CD4-positive, alpha-beta T cell (primary cell): ENCODE data around the gene MYO1E. TPM values are rescaled to one million over a fixed set of nuclear protein-coding genes. Genes with fewer than 3 reads are reported as not detected.

ENCODE experiments used
- ATAC-seq: fragments of 200-7000 bp; cut with Tn5 transposase; one replicate; pipeline ENCODE4 v1.10.0; 2022; ENCODE audit warnings: mild to moderate bottlenecking; ENCODE audit not compliant: poor library complexity
- CTCF ChIA-PET: fragments of 350-600 bp; sonication (Branson Sonifier 250); formaldehyde crosslinking; loops from one replicate; lab custom pipeline; 2021; ENCODE audit warnings: antibody characterized with exemption, inconsistent platforms; lab: Charles Lee
- POLR2A ChIA-PET: fragments of 350-600 bp; sonication (Branson Sonifier 250); formaldehyde crosslinking; loops from one replicate; lab custom pipeline; 2021; ENCODE audit warnings: antibody characterized with exemption, inconsistent platforms; lab: Charles Lee
- DNase-seq, 14 experiments: peaks; one replicate each; pipeline ENCODE4 v3.0.0-alpha.2; 2013 to 2020; ENCODE audit warnings: mixed read lengths in 2 of 14
- H3K27ac ChIP-seq, 2 donors: one replicate each; pipeline versions ENCODE4 v1.5.1 to v1.7.0; 2013; ENCODE audit warnings: low read length in 2 of 2, low read depth in 1 of 2, mild to moderate bottlenecking in 1 of 2
- H3K27me3 ChIP-seq, 2 experiments: 1 replicate in 1 of 2; 2 replicates in 1 of 2; pipeline versions ENCODE4 v1.6.1 to v1.7.0; 2013; ENCODE audit warnings: low read length in 2 of 2, control low read depth in 1 of 2, mild to moderate bottlenecking in 1 of 2, moderate library complexity in 1 of 2; ENCODE audit not compliant: insufficient read depth in 2 of 2, control insufficient read depth in 1 of 2
- H3K36me3 ChIP-seq: one replicate; pipeline ENCODE4 v1.6.1; 2013; ENCODE audit warnings: low read length, control low read depth; ENCODE audit not compliant: insufficient read depth
- H3K4me1 ChIP-seq: one replicate; pipeline ENCODE4 v1.6.1; 2013; ENCODE audit warnings: low read length, control low read depth; ENCODE audit not compliant: insufficient read depth
- H3K4me3 ChIP-seq: one replicate; pipeline ENCODE4 v1.5.1; 2013; ENCODE audit warnings: mild to moderate bottlenecking, low read length, moderate library complexity
- H3K9me3 ChIP-seq, 2 experiments: 1 replicate in 1 of 2; 2 replicates in 1 of 2; pipeline versions ENCODE4 v1.6.1 to v1.7.0; 2013; ENCODE audit warnings: low read length in 2 of 2, mild to moderate bottlenecking in 2 of 2, control low read depth in 1 of 2, moderate library complexity in 1 of 2; ENCODE audit not compliant: control insufficient read depth in 1 of 2, insufficient read depth in 1 of 2
- H3K27ac Mint-ChIP-seq: one replicate; pipeline ENCODE4 v1.8.0; 2020; ENCODE audit warnings: mixed read lengths
- H3K27me3 Mint-ChIP-seq: one replicate; pipeline ENCODE4 v1.8.0; 2021; ENCODE audit warnings: mixed read lengths
- H3K36me3 Mint-ChIP-seq: one replicate; pipeline ENCODE4 v1.8.0; 2021; ENCODE audit warnings: low read depth, mixed read lengths
- H3K4me1 Mint-ChIP-seq: one replicate; pipeline ENCODE4 v1.8.0; 2021; ENCODE audit warnings: low read depth, mixed read lengths
- H3K4me3 Mint-ChIP-seq: one replicate; pipeline ENCODE4 v1.8.0; 2020; ENCODE audit warnings: mild to moderate bottlenecking, mixed read lengths
- H3K9me3 Mint-ChIP-seq: one replicate; pipeline ENCODE4 v1.8.0; 2020; ENCODE audit warnings: mixed read lengths
- CTCF ChIP-seq: fragments of 200-600 bp; IDR thresholded peaks from one replicate; pipeline ENCODE4 v1.8.0; 2022; ENCODE audit warnings: antibody characterized with exemption, mild to moderate bottlenecking
- intact Hi-C, 2 experiments: fragments of 100-400 bp; cut with DNase I in 1 of 2; cut with micrococcal nuclease in 1 of 2; formaldehyde crosslinking; loops; one replicate each; pipeline versions ENCODE4 v1.15.1 to v1.9.0; 2023 to 2025; cut with DNase I, micrococcal nuclease
- total RNA-seq, 174 experiments: library from RNA in 2 of 174; stranded (reverse) in 2 of 174; gene quantifications; one replicate each; pipeline ENCODE4 v1.2.3 and lab custom pipeline; 2021 to 2026

MYO1E gene
- total RNA-seq, 2 experiments from 2014 or later = 0.59 to 0.63 TPM

- H3K9me3 Mint-ChIP-seq = no peaks in the 10 kb centered on the region
- no peak overlapping the region for H3K4me3 ChIP-seq
- ChIA-PET CTCF (no interaction called here), POLR2A (no interaction called here)
- H3K9me3 ChIP-seq = no peaks in the 10 kb centered on the region
- ATAC-seq = no peak
- intact Hi-C loops = no loop called here
- H3K27me3 ChIP-seq = no peaks in the 10 kb centered on the region
- TF ChIP-seq CTCF = no peak
- no peak overlapping the region for H3K27ac Mint-ChIP-seq
- peaks cover 20% of the 10 kb centered on the region for H3K27me3 Mint-ChIP-seq
- H3K27ac ChIP-seq = no peak overlapping the region
- no peaks in the 10 kb centered on the region for H3K4me1 ChIP-seq
- no peaks in the 10 kb centered on the region for H3K36me3 Mint-ChIP-seq
- no peak overlapping the region for H3K4me3 Mint-ChIP-seq
- H3K4me1 Mint-ChIP-seq = no peaks in the 10 kb centered on the region
- no peaks in the 10 kb centered on the region for H3K36me3 ChIP-seq
- DNase-seq = no peak
Measured at GRCh38 chr15:59278120-59278519, 94.6 kb downstream of the MYO1E start.

- no peaks in the 10 kb centered on the region for H3K36me3 ChIP-seq
- ChIA-PET CTCF (no interaction called here), POLR2A (no interaction called here)
- no peak for TF ChIP-seq CTCF
- H3K36me3 Mint-ChIP-seq = no peaks in the 10 kb centered on the region
- intact Hi-C loops = no loop called here
- DNase-seq (no peak), ATAC-seq (no peak)
- no peaks in the 10 kb centered on the region for H3K9me3 ChIP-seq
- no peak overlapping the region for H3K4me3 ChIP-seq
- no peaks in the 10 kb centered on the region for H3K4me1 Mint-ChIP-seq
- H3K4me3 Mint-ChIP-seq = no peak overlapping the region
- no peak overlapping the region for H3K27ac ChIP-seq
- no peaks in the 10 kb centered on the region for H3K9me3 Mint-ChIP-seq
- H3K27me3 ChIP-seq = no peaks in the 10 kb centered on the region
- no peak overlapping the region for H3K27ac Mint-ChIP-seq
- no peaks in the 10 kb centered on the region for H3K4me1 ChIP-seq
- peaks cover 20% of the 10 kb centered on the region for H3K27me3 Mint-ChIP-seq
Measured at GRCh38 chr15:59276225-59277178, 96.2 kb downstream of the MYO1E start.

GRCh38 chr15:59274126-59274970 lies 98.3 kb downstream of the MYO1E start:
- ATAC-seq (no peak), DNase-seq (no peak)
- ChIA-PET CTCF (no interaction called here), POLR2A (no interaction called here)
- intact Hi-C loops = no loop called here
- Mint-ChIP-seq H3K27ac (no peak overlapping the region), H3K9me3 (no peaks in the 10 kb centered on the region), H3K4me1 (no peaks in the 10 kb centered on the region), H3K4me3 (no peak overlapping the region), H3K36me3 (no peaks in the 10 kb centered on the region), H3K27me3 (peaks cover 19% of the 10 kb centered on the region)
- Histone ChIP-seq H3K27me3 (no peaks in the 10 kb centered on the region), H3K9me3 (no peaks in the 10 kb centered on the region), H3K4me3 (no peak overlapping the region), H3K27ac (no peak overlapping the region), H3K36me3 (no peaks in the 10 kb centered on the region), H3K4me1 (no peaks in the 10 kb centered on the region)
- no peak for TF ChIP-seq CTCF
